HUES48 (cell line): ENCODE results near the gene NRXN2.

Experiments
- H3K27ac ChIP-seq: one replicate; pipeline ENCODE4 v1.7.0; 2013; ENCODE audit warnings: low read depth, low read length, inconsistent platforms
- H3K27me3 ChIP-seq: 2 replicates; pipeline ENCODE4 v1.6.1; 2013; ENCODE audit warnings: mild to moderate bottlenecking, low read length; ENCODE audit not compliant: control insufficient read depth, insufficient read depth
- H3K36me3 ChIP-seq: 2 replicates; pipeline ENCODE4 v1.6.1; 2013; ENCODE audit warnings: low read length; ENCODE audit not compliant: control insufficient read depth, insufficient read depth
- H3K4me1 ChIP-seq: 2 replicates; pipeline ENCODE4 v1.6.1; 2013; ENCODE audit warnings: mild to moderate bottlenecking, low read length; ENCODE audit not compliant: control insufficient read depth, insufficient read depth
- H3K4me3 ChIP-seq: 2 replicates; pipeline ENCODE4 v1.5.1; 2013; ENCODE audit warnings: mild to moderate bottlenecking, low read depth, low read length
- H3K9ac ChIP-seq: 2 replicates; pipeline ENCODE4 v1.6.1; 2013; ENCODE audit warnings: mild to moderate bottlenecking, low read depth, low read length, moderate library complexity
- H3K9me3 ChIP-seq: 2 replicates; pipeline ENCODE4 v1.6.1; 2013; ENCODE audit warnings: low read length; ENCODE audit not compliant: control insufficient read depth, insufficient read depth

NRXN2 gene

DNA sequence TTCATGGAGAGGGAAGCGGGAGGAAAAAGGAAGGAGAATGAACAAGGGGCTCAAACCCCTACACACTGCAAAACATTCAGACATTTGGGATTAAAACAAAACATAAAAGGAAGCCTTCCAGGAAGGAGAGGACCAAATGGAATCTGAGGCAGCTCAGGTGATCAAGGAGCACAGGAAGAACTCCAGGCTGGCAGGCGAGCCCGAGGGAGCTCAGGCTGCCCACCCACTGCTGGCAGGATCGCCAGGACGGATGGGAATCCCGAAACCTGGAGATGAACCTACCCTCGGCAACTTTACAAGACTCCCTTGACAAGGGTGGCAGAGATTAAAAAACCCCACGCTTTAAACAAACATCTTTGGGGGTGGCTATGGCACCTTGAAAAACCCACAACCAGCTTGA, 41.8 kb upstream of the NRXN2 start:
- Histone ChIP-seq H3K9me3 (no peaks in the 10 kb centered on the region), H3K4me3 (no peak overlapping the region), H3K9ac (no peak overlapping the region), H3K4me1 (peaks cover 53% of the 10 kb centered on the region), H3K27ac (peak overlapping the region; percentile 98), H3K27me3 (no peaks in the 10 kb centered on the region), H3K36me3 (peaks cover 59% of the 10 kb centered on the region)

DNA sequence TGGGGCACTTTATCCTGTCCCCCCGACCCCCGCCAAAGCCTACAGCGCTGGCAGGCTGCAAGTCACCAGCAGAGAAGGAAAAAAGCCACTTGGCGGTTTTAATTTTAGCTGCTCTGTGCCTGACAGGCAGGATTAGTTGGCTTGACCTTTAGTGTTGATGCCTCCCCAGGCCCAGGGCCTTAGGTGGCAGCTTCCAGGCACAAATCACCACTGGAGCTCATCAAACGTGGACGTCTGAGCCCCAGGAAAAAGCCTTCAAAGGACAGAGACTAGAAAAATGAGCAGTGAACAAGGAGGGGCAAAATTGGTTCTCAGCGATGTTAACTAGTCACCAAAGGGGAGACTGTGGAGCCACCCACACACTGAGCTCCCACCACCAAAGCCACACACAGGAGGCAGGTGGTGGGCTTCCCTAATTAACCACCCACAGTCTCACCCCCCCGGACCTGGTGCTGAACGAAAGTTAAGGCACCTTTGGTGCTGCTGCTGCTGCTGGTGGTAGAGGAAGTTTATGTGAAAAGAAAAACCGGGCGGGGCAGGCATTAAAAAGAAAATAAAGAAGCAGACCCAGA, 41.1 kb upstream of the NRXN2 start:
- H3K9ac ChIP-seq, result no peak overlapping the region
- peak overlapping the region; percentile 98 for H3K27ac ChIP-seq
- peaks cover 53% of the 10 kb centered on the region for H3K36me3 ChIP-seq
- peaks cover 59% of the 10 kb centered on the region for H3K4me1 ChIP-seq
- H3K4me3 ChIP-seq, result 0 out of 2 replicates have a peak overlapping the region, but pooled peaks have one; percentile 8
- H3K27me3 ChIP-seq, result no peaks in the 10 kb centered on the region
- no peaks in the 10 kb centered on the region for H3K9me3 ChIP-seq

DNA sequence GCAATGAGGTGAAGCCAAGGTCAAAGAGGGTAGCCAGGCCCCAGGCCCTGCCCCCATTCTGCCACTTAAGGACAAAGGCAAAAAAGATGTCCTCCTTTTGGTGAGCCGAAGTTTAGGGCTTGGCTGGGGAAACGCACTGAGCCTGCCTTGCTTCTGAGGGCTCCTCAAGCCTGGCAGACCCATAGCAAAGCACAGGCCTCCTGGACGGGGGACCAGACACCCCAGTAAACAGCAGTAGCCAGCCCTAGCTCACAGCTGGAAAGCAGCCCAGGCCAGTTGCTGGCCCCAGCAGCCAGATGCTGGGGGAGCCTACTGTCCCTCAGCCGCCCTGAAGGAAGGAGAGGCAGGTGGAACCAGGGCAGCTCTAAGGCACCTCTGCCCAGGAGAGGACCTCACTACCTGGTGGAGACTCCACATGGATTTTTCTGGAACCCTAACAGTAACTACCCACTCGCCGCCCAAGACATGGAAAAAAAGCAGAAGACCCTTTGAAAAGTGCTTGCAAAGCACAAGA, 40.6 kb upstream of the NRXN2 start:
- Histone ChIP-seq H3K9me3 (no peaks in the 10 kb centered on the region), H3K27ac (peak overlapping the region; percentile 98), H3K4me3 (peak overlapping the region; percentile 34), H3K4me1 (peaks cover 62% of the 10 kb centered on the region), H3K9ac (peak overlapping the region; percentile 57), H3K36me3 (peaks cover 48% of the 10 kb centered on the region), H3K27me3 (no peaks in the 10 kb centered on the region)

DNA sequence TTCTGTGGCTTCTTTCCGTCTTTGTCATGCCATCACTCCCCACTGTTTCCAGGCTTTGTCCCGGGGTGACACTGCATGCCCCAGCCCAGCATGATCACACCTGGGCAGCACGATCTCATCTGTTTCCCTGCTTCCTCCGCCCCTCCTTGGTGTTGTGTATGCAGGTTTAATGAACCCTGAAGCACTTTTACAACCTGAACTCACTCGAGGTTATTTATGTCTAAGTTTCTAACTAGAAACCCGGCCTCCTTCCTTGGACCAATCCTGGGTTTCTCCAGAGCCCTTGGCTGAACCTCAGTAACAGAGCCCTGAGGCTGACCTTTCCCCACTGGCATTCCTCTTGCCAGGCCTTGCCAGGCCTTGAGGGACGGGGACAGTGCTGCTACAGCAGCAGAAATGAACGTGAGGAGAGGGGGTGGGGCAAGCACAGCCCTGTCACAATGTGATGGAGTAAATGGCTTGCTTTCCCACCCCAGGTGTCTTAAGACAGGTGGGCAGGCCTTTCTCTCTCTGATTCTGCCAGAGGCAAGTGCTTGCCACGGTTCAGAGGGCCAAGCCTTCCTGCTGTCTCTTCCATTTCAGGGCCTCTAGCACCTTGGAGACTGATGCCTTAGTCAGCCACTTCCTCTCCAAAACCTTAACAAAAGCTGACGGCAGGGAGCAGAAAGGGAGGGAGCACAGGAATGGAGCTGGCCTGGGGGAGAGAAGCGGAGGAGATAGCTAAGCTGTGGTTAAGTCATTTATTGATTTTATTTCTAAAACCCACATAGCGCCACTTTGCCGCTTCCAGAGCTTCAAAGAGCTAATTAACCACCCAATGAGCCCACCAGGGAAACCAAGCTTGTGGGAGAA, 39.9 kb upstream of the NRXN2 start:
- peaks cover 62% of the 10 kb centered on the region for H3K4me1 ChIP-seq
- H3K9me3 ChIP-seq, result no peaks in the 10 kb centered on the region
- peak overlapping the region; percentile 34 for H3K4me3 ChIP-seq
- H3K27me3 ChIP-seq, result no peaks in the 10 kb centered on the region
- peaks cover 41% of the 10 kb centered on the region for H3K36me3 ChIP-seq
- H3K9ac ChIP-seq, result peak overlapping the region; percentile 57
- peak overlapping the region; percentile 98 for H3K27ac ChIP-seq

DNA sequence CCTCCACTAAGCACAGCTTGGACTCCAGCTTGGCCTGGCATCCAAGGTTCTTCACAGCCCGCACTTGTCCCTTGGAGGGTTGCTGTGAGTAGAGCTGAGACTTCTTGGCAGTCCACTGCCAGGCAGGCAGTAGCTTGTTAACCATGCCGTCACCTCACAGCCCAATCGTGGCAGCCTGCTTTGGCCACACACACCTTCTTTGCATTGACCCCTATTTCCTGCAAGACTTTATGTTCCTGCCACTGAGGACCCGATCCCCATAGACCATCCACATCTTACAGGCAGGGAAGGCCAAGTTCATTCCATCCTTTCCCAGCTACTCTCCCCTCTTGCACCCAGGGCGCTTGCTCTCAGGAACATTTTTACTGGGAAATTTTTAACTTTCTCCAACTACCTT, 39.3 kb upstream of the NRXN2 start:
- Histone ChIP-seq H3K36me3 (peaks cover 35% of the 10 kb centered on the region), H3K4me1 (peaks cover 62% of the 10 kb centered on the region), H3K27me3 (no peaks in the 10 kb centered on the region), H3K9ac (peak overlapping the region; percentile 57), H3K27ac (peak overlapping the region; percentile 98), H3K4me3 (0 out of 2 replicates have a peak overlapping the region, but pooled peaks have one; percentile 29), H3K9me3 (no peaks in the 10 kb centered on the region)

DNA sequence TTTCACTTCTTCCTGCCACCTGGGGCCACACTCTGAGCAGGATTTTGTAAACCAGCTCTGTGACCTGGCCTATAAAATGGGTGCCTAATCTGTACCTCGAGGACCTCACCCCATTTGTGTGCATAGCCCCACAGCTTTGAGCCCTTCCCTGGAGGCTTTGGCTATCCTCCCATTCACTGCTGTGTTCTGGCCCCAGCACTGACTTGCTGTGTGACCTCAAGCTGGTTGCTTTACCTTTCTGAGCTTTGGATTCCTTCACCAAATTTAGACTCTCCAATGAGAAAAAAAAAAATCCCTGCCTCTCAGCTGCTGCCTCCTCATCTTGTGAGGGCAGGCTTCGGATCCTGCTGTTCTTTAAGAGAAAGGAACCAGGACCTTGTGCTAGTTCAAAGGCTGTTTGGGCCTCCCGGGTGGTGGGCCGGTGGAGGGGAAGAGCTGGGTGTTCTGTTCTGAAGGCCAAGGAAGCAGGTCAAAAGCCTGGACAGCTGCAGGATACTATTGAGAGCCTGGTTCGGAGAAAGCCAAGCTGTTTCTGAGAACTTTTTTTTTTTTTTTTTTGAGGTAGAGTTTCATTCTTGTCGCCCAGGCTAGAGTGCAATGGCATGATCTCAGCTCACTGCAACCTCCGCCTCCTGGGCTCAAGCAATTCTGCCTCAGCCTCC, 37.9 kb upstream of the NRXN2 start:
- H3K9ac ChIP-seq, result no peak overlapping the region
- peak overlapping the region; percentile 86 for H3K27ac ChIP-seq
- H3K9me3 ChIP-seq, result no peaks in the 10 kb centered on the region
- peaks cover 24% of the 10 kb centered on the region for H3K36me3 ChIP-seq
- peaks cover 62% of the 10 kb centered on the region for H3K4me1 ChIP-seq
- H3K4me3 ChIP-seq, result no peak overlapping the region
- H3K27me3 ChIP-seq, result no peaks in the 10 kb centered on the region

DNA sequence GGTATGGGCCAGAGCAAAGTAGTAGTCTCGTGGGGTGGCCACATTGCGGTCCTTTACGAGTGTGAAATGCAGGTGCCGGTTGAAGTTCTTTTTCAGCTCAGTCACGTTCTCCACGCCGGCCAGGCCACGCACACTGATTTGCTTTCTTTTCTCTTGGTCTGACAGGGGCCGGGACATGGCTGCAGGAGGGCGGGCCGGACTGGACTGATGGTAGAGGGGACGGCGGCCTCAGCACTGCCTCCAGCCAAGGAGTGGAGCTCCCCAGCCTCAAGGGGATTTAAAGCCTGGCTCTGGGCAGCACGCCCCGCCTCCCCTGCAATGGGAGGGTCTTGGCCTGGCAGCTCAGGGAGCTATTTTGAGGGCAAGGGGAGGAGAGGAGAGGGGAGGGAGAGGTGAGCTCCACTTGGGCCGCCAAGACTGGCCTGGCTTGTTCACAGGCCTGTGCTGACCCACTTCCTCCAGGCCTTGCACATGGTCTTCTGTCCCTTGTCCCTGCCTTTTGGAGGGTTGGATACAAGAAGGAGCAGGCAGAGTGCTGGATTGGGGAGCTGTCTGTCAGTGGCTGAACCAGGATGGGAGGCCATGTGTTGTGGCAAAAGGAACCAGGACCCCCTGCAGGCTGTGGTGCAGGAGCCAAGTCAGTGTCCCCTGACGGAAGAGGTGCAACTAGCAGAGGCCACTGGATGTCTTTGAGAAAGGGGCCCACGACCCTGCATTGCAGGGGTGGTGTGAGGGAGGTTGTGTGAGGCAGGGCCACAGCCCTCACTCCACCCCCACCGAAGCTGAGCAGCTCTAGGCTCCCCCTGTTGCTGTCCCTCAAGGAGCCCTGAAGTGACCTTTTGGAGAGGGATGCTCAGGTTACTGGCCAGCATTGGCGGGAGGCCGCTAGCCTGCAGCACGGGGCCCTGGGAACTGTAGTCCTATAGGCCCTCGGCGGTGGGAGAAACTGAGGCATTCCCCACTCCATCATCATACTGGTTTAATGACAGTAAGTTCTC, 37.0 kb upstream of the NRXN2 start, which contains the start of gene PYGM:
Gene PYGM, minus strand, starts transcription at position 253 of the 998 bp plus-strand sequence. Its CDS starts 76 bp downstream, at position 177.
- H3K4me1 ChIP-seq, result peaks cover 56% of the 10 kb centered on the region
- H3K9me3 ChIP-seq, result no peaks in the 10 kb centered on the region
- H3K27me3 ChIP-seq, result no peaks in the 10 kb centered on the region
- H3K27ac ChIP-seq, result peak within 1 kb of the TSS; percentile 86
- peaks cover 15% of the 10 kb centered on the region for H3K36me3 ChIP-seq
- H3K4me3 ChIP-seq, result no peak within 1 kb of the TSS
- H3K9ac ChIP-seq, result no peak within 1 kb of the TSS

DNA sequence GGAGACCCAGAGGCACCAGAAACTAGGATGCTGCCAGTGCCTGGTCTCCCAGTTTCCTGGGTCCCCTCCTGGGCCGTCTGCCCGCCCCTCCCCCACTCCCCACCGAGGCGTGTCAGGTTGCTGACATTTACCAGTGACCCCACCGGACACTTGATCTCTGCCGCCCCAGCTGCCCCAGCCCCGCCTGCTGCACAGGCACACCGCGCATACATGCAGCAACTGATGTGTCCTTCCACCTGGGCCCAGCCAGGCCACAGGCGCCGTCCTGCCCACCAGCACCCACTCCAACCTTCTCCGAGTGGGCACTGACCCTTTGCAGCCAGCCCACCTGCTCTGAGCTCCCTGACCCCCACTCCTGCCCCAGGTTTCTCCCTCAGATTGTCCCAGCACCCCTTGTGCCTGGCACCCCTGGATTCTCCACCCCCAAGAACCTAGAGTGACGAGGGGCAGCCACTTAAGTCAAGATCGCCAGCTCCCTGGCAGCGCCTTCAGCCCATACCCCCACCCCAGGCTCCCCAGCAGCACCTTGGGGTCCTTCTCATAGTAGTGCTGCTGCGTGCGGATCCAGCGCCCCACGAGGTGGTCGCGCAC, 36.2 kb upstream of the NRXN2 start:
- H3K9me3 ChIP-seq, result no peaks in the 10 kb centered on the region
- peaks cover 48% of the 10 kb centered on the region for H3K4me1 ChIP-seq
- H3K27ac ChIP-seq, result peak overlapping the region; percentile 86
- H3K27me3 ChIP-seq, result no peaks in the 10 kb centered on the region
- no peak overlapping the region for H3K9ac ChIP-seq
- peaks cover 7% of the 10 kb centered on the region for H3K36me3 ChIP-seq
- no peak overlapping the region for H3K4me3 ChIP-seq

DNA sequence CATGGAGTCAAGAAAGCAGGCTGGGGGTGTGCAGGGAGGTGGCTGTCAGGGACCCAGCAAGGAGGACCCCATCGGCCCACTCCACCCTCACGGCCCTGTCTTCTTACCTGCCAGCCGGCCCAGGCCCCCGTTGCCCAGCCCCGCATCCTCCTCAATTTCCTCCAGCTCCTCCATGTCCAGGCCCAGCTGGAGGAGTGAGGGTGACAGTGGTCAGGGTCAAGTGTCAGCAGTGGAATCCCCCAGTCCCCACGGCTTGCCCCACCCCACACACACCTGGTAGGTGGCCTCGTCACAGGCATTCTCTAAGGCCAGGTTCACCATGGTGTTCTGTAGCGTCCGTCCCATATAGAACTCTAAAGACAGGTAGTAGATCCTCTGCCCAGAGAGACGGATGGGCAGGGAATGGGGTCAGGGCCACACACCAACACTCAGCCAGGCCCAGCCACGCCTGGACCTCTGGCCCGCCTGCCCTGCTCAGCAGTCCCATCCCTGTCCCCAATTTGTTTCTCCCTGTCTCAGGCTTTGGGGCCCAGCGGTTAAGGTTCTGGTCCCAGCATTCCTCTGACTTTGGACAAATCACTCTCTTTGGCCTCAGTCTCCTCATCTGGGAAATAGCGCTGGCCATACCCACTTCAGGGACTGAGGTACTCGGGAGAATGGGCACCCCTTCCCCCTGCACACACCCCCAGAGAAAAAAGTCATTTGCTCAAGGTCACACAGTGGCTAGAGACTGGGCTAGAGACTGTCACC, 35.5 kb upstream of the NRXN2 start:
- H3K9ac ChIP-seq, result no peak overlapping the region
- no peaks in the 10 kb centered on the region for H3K9me3 ChIP-seq
- peaks cover 41% of the 10 kb centered on the region for H3K4me1 ChIP-seq
- H3K27ac ChIP-seq, result no peak overlapping the region
- H3K36me3 ChIP-seq, result no peaks in the 10 kb centered on the region
- H3K4me3 ChIP-seq, result no peak overlapping the region
- no peaks in the 10 kb centered on the region for H3K27me3 ChIP-seq
